A673 (cell line): ENCODE measurements around the gene TRPC1. TPM values are rescaled to one million over a fixed set of nuclear protein-coding genes. Genes with fewer than 3 reads are reported as not detected.

ENCODE experiments used
- BruUV-seq: library from RNA; stranded (reverse); fragments of 400-500 nt; replicated peaks from 2 replicates; lab custom pipeline; 2021; lab: Mats Ljungman, UMichigan
- CTCF ChIA-PET: fragments of 300-600 bp; sonication (Branson Sonifier 250); formaldehyde crosslinking; loops from one replicate; lab custom pipeline; 2022; ENCODE audit warnings: antibody characterized with exemption; lab: Charles Lee
- POLR2A ChIA-PET: fragments of 300-600 bp; sonication (Branson Sonifier 250); formaldehyde crosslinking; loops from one replicate; lab custom pipeline; 2022; ENCODE audit warnings: antibody characterized with exemption; ENCODE audit not compliant: low non-redundant PET; lab: Charles Lee
- DNase-seq: peaks from one replicate; pipeline ENCODE4 v3.0.0-alpha.2; 2015; ENCODE audit warnings: low spot score
- H3K27ac ChIP-seq: fragments of 200-600 bp; sonication (generic); 2 replicates; pipeline ENCODE4 v1.5.1; 2016; ENCODE audit warnings: mixed run types, low read depth, mild to moderate bottlenecking, mixed read lengths, antibody characterized with exemption, low read length; ENCODE audit not compliant: poor library complexity, severe bottlenecking
- H3K27me3 ChIP-seq: fragments of 200-600 bp; sonication (generic); replicated peaks from 2 replicates; pipeline ENCODE4 v1.6.1; 2017; ENCODE audit warnings: mixed run types, low read depth, mild to moderate bottlenecking, mixed read lengths, antibody characterized with exemption, low read length; ENCODE audit not compliant: insufficient read depth, poor library complexity
- H3K36me3 ChIP-seq: fragments of 200-600 bp; sonication (generic); 2 replicates; pipeline ENCODE4 v1.6.1; 2016; ENCODE audit warnings: mixed run types, mild to moderate bottlenecking, mixed read lengths, antibody characterized with exemption, low read length; ENCODE audit not compliant: insufficient read depth, poor library complexity, severe bottlenecking
- H3K4me1 ChIP-seq: fragments of 200-600 bp; sonication (generic); 2 replicates; pipeline ENCODE4 v1.6.1; 2017; ENCODE audit warnings: mixed run types, mild to moderate bottlenecking, mixed read lengths, antibody characterized with exemption, low read length; ENCODE audit not compliant: insufficient read depth, poor library complexity, severe bottlenecking
- H3K4me3 ChIP-seq: fragments of 200-600 bp; sonication (generic); 2 replicates; pipeline ENCODE4 v1.5.1; 2016; ENCODE audit warnings: low read depth, mixed run types, mild to moderate bottlenecking, mixed read lengths, low read length; ENCODE audit not compliant: poor library complexity, severe bottlenecking
- H3K9me3 ChIP-seq: fragments of 200-600 bp; sonication (generic); 2 replicates; pipeline ENCODE4 v1.6.1; 2016; ENCODE audit warnings: mixed run types, low read depth, mild to moderate bottlenecking, mixed read lengths, antibody characterized with exemption, low read length; ENCODE audit not compliant: poor library complexity, severe bottlenecking
- CTCF ChIP-seq: fragments of 300-800, 200-600 bp; sonication (generic); conservative IDR thresholded peaks from 2 replicates; pipeline ENCODE4 v1.5.1; 2017; ENCODE audit warnings: low read depth, mild to moderate bottlenecking, antibody characterized with exemption, low read length, moderate library complexity, mixed read lengths
- EZH2 ChIP-seq: fragments of 200-600 bp; sonication (generic); IDR thresholded peaks from 2 replicates; pipeline ENCODE4 v1.6.1; 2017; ENCODE audit warnings: borderline replicate concordance, low read depth, mild to moderate bottlenecking, mixed read lengths, antibody characterized with exemption, low read length; ENCODE audit not compliant: poor library complexity, severe bottlenecking
- intact Hi-C: fragments of 100-400 bp; cut with micrococcal nuclease; formaldehyde crosslinking; loops from one replicate; pipeline ENCODE4 v1.10.0; 2022; ENCODE audit not compliant: unreplicated experiment
- total RNA-seq: library from RNA; stranded (reverse); gene quantifications from 2 replicates; pipeline ENCODE4 v1.2.3, GENCODE V29; 2021

Gene TRPC1
- total RNA-seq, 1 experiment from 2014 or later, result 0.88 TPM

- CTCF ChIA-PET, result interaction anchor here (0.5 kb wide), 1 partner anchor 189 kb away, joined by 8 read pairs; no protein-coding TSS in a partner anchor
- no TSS peak for BruUV-seq
- H3K4me3 ChIP-seq, result no peak overlapping the region
- no peaks in the 10 kb centered on the region for H3K36me3 ChIP-seq
- no peak for DNase-seq
- H3K9me3 ChIP-seq, result no peaks in the 10 kb centered on the region
- no peaks in the 10 kb centered on the region for H3K4me1 ChIP-seq
- H3K27me3 ChIP-seq, result no peaks in the 10 kb centered on the region
- TF ChIP-seq CTCF (no peak), EZH2 (no peak)
- H3K27ac ChIP-seq, result no peak overlapping the region
- intact Hi-C loops, result no loop called here
- POLR2A ChIA-PET, result no interaction called here
Measured at GRCh38 chr3:142839831-142840230, 116.0 kb downstream of the TRPC1 start.

- Histone ChIP-seq H3K4me1 (no peaks in the 10 kb centered on the region), H3K4me3 (no peak overlapping the region), H3K36me3 (no peaks in the 10 kb centered on the region), H3K9me3 (no peaks in the 10 kb centered on the region), H3K27ac (no peak overlapping the region), H3K27me3 (no peaks in the 10 kb centered on the region)
- TF ChIP-seq EZH2 (no peak), CTCF (peak; percentile 61)
- ChIA-PET CTCF (interaction anchor here (0.5 to 1.2 kb wide), 2 partner anchors 16 to 36 kb away, joined by 3 to 8 read pairs; no protein-coding TSS in a partner anchor), POLR2A (no interaction called here)
- no TSS peak for BruUV-seq
- intact Hi-C loops, result no loop called here
- peak; percentile 64 for DNase-seq
Measured at GRCh38 chr3:142844339-142844977, 120.6 kb downstream of the TRPC1 start.

GRCh38 chr3:142846779-142847577, 123.1 kb downstream of the TRPC1 start:
- H3K27me3 ChIP-seq, result no peaks in the 10 kb centered on the region
- ChIA-PET POLR2A (no interaction called here), CTCF (no interaction called here)
- no peak overlapping the region for H3K27ac ChIP-seq
- H3K4me1 ChIP-seq, result peaks cover 14% of the 10 kb centered on the region
- BruUV-seq, result no TSS peak
- intact Hi-C loops, result no loop called here
- no peaks in the 10 kb centered on the region for H3K9me3 ChIP-seq
- no peaks in the 10 kb centered on the region for H3K36me3 ChIP-seq
- no peak for DNase-seq
- TF ChIP-seq EZH2, result no peak
- H3K4me3 ChIP-seq, result no peak overlapping the region
